Activated CD4-positive, alpha-beta T cell treated with anti-CD3 and anti-CD28 coated beads, Interleukin-2, amount 50 U/mL, for 24 hours (primary cell): ENCODE measurements around the gene WASHC2A.
"Not testable (repeated sequence)": the region's sequence is repeated elsewhere in the genome, so short reads cannot be mapped to it uniquely, and the experiment has no call there.

Source experiments
- DNase-seq, 2 donors: peaks; one replicate each; pipeline ENCODE4 v3.0.0-alpha.2; 2020; ENCODE audit warnings: low read depth in 1 of 2, low spot score in 1 of 2

The WASHC2A gene

DNA sequence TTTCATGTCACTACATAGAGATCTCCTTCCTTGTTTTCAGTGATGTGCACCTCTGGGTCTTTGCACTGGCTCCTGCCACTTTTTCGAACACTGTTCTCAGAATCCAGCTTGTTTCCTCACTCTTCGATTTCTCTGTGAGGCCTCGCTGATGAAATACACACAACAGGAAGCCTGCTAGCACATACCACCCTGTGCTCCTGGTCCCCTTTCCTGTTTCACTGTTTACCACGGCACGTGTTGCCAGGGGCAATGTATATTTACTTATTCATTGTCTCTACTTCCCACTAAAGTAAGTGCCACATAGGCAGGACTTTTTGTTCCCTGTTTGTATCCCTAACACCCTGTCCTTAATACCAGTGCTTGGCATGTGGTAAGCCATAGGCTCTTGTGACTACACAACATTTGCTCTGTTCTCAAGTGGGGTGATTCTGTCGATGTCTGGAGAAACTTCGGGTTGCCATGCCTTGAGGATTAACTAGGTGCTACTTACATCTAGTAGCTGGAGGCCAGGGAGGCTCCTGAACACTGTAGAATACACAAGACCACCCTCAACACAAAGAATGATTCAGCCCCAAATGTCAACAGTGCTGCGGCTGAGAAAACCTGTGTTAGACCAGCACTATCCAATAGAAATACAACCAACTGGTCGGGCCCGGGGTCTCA, 75.9 kb downstream of the WASHC2A start:
- DNase-seq, result not testable (repeated sequence)

DNA sequence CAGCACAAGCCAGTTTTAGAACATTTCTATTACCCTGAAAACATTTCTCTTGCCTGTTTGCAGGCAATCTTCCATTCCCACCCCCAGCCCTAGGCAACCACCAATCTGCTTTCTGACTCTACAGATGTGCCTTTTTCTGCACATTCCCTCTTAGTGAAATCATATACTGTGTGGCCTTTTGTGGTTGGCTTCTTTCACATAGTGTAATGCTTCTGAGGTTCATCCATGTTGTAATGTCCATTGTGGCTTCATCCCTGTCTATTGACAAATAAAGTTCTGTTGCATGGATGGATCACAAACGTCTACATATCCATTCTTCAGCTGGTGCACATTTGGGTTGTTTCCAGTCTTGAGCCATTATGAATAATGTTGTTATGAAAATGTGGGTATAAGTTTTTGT, 77.8 kb downstream of the WASHC2A start:
- not testable (repeated sequence) for DNase-seq

DNA sequence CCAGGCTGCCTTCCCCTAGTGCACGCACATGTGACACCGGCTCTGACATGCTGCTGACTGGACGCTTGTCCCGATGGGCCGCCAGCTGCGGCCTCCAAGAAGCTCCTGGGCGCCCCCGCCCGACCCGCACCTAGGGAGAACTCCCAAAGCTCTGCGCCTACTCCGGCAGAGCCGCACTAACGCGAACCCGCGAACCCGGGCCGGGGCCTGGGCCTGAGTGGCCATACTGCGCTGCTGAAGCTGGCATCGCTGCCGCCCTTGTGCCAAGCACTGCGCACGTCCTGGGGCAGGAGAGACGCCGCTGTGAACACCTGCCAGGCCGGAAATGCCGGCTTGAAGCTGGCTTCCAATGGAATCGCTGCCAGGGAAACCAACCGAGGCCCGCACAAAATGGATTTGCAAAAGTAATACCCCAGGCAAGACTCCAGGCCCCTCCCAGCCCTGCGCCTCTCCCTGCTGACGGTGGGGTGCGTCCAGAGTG, 85.1 kb downstream of the WASHC2A start:
- no peak for DNase-seq

DNA sequence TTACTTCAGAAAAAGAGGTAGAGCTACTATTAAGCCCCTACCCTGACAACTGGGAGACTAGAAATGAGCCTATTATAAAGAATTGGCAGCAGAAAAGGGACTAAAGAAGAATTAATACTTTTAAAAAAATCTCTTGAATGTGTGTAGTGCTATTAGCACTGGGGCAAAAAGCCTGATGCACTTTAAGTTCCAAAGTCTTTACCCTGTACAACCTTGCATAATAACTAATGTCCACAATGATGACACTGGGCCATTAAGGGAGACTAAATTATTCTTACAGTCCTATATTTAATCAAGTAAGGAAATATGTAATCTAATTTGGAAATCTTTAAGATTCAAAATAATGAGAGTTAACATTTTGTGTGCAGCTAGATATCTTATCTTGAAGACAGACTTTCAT, 90.1 kb downstream of the WASHC2A start:
- DNase-seq, result not testable (repeated sequence)

GRCh38 chr10:50159856-50160255, 92.1 kb downstream of the WASHC2A start:
- DNase-seq, result not testable (repeated sequence)

- DNase-seq, result not testable (repeated sequence)
These were observed 97.3 kb downstream of the WASHC2A start for GRCh38 chr10:50165038-50165437.

DNA sequence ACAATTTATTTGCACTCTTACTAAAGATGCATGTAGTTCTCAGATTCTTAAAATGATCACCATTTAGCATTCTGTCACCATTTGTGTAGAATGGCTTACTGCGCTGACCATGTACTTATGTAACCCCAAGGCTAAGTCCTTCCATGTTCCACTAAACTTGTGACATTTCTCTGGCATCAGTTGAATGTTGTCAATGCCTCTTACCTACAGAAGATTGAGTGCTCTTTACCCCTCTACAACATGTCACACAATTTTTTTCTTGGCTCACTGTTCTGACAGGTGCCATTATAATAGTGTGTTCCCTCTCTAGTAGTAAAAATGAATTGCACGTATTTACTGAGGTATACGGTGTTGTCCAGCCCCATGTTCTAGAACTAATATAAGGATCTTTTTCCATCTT, 100.1 kb downstream of the WASHC2A start:
- DNase-seq, result not testable (repeated sequence)

- not testable (repeated sequence) for DNase-seq
These were observed 101.8 kb downstream of the WASHC2A start for GRCh38 chr10:50169506-50169905.

DNA sequence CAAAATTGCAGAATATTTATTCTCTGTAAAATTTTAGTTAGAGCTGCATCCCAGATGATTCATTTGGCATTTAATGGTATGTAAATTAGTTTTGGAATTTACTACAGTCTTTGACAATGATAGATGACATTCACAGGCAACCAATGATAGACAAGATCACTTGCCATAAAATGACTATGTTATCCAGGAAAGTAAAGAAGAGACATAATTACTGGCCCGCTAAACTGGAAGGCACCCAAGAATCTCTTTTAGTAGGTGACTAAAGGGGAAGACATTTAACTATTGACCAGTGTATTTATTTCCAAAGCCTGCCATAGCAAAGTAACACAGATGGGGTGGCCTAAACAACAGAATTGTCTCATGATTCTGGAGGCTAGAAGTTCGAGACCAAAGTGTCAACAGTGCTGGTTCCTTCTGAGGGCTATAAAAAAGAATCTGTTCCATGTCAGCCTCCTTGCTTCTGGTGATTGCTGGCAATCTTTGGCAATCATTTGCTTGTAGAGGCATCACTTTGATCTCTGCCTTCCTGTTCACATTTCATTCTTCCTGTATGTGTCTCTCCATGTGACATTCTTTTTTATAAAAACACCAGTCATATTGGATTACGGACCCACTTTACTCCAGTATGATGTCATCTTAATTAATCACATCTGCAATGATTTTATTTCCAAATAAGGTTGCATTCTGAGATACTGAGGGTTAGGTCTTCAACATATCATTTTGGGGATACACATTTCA, 107.2 kb downstream of the WASHC2A start:
- DNase-seq, result not testable (repeated sequence)
